Stomach smooth muscle (tissue), 2 donors: ENCODE data around the gene ZSCAN10.
A peak's percentile ranks its signal among the peaks of the same experiment; 100 is the strongest.
"Not testable (repeated sequence)": the region's sequence is repeated elsewhere in the genome, so short reads cannot be mapped to it uniquely, and the experiment has no call there.

Source experiments
- H3K27ac ChIP-seq: one replicate; pipeline ENCODE4 v1.7.0; 2013; ENCODE audit warnings: mild to moderate bottlenecking, low read length, inconsistent platforms
- H3K27me3 ChIP-seq, 2 donors: one replicate each; pipeline ENCODE4 v1.7.0; 2013; ENCODE audit warnings: low read length in 2 of 2; ENCODE audit not compliant: insufficient read depth in 2 of 2, control insufficient read depth in 1 of 2
- H3K36me3 ChIP-seq, 2 donors: one replicate each; pipeline ENCODE4 v1.7.0; 2013; ENCODE audit warnings: low read length in 2 of 2; ENCODE audit not compliant: control insufficient read depth in 2 of 2, insufficient read depth in 2 of 2
- H3K4me1 ChIP-seq: one replicate; pipeline ENCODE4 v1.7.0; 2013; ENCODE audit warnings: low read length; ENCODE audit not compliant: control insufficient read depth, insufficient read depth
- H3K4me3 ChIP-seq, 2 donors: one replicate each; pipeline ENCODE4 v1.7.0; 2013; ENCODE audit warnings: low read length in 2 of 2
- H3K9ac ChIP-seq, 2 donors: one replicate each; pipeline ENCODE4 v1.7.0; 2013; ENCODE audit warnings: low read length in 2 of 2, mild to moderate bottlenecking in 1 of 2
- H3K9me3 ChIP-seq, 2 donors: one replicate each; pipeline ENCODE4 v1.7.0; 2013; ENCODE audit warnings: low read length in 2 of 2; ENCODE audit not compliant: control insufficient read depth in 2 of 2
- donor health status: healthy.
- donor health status: Pancreatic carcinoma.

ZSCAN10 gene

DNA sequence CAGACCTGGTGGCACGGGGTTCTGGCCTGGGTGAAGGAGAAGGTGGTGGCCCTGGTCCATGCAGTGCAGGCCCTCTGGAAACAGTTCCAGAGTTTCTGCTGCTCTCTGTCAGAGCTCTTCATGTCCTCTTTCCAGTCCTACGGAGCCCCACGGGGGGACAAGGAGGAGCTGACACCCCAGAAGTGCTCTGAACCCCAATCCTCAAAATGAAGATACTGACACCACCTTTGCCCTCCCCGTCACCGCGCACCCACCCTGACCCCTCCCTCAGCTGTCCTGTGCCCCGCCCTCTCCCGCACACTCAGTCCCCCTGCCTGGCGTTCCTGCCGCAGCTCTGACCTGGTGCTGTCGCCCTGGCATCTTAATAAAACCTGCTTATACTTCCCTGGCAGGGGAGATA, 29.9 kb downstream of the ZSCAN10 start:
- not testable (repeated sequence) for H3K27ac ChIP-seq, H3K9ac ChIP-seq, H3K4me3 ChIP-seq, H3K27me3 ChIP-seq, H3K9me3 ChIP-seq, H3K36me3 ChIP-seq
- peaks cover 13% of the 10 kb centered on the region for H3K4me1 ChIP-seq

DNA sequence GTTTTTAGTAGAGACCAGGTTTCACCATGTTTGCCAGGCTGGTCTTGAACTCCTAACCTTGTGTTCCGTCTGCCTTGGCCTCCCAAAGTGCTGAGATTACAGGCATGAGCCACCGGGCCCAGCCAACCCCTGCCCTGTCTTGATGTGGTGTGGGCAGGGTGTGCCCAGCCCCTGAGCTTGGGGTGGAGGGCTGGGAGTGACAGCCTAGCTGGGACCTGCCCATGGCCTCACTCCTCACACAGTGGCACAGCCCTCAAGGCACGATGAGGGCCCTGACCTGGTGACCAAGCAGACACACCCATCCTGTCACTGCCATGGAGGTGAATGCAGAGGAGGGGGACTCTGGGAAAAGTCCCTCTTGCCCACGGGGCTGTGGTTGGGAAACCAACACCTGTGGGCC, 30.6 kb downstream of the ZSCAN10 start:
- Histone ChIP-seq H3K27ac (no peak overlapping the region), H3K4me1 (peaks cover 13% of the 10 kb centered on the region), H3K9me3 (no peaks in the 10 kb centered on the region), H3K36me3 (no peaks in the 10 kb centered on the region), H3K9ac (no peak overlapping the region), H3K4me3 (no peak overlapping the region), H3K27me3 (peaks cover 0 to 4% of the 10 kb centered on the region in 2 donors)

GRCh38 chr16:3066440-3066748, 32.7 kb downstream of the ZSCAN10 start:
- H3K9me3 ChIP-seq, result no peaks in the 10 kb centered on the region
- peaks cover 0 to 3% of the 10 kb centered on the region in 2 donors for H3K27me3 ChIP-seq
- peak overlapping the region; percentile 22 to 71 for H3K4me3 ChIP-seq
- peak overlapping the region in 1 of 2 donors; percentile 22 for H3K9ac ChIP-seq
- no peak overlapping the region for H3K27ac ChIP-seq
- H3K4me1 ChIP-seq, result peaks cover 13% of the 10 kb centered on the region
- no peaks in the 10 kb centered on the region for H3K36me3 ChIP-seq

- Histone ChIP-seq H3K9me3 (no peaks in the 10 kb centered on the region), H3K9ac (peak overlapping the region; percentile 22 to 62), H3K4me1 (peaks cover 13% of the 10 kb centered on the region), H3K36me3 (no peaks in the 10 kb centered on the region), H3K27me3 (peaks cover 0 to 3% of the 10 kb centered on the region in 2 donors), H3K27ac (peak overlapping the region; percentile 46), H3K4me3 (peak overlapping the region; percentile 22 to 71)
Measured at GRCh38 chr16:3065742-3066439, 33.2 kb downstream of the ZSCAN10 start.

GRCh38 chr16:3065069-3065741, 33.9 kb downstream of the ZSCAN10 start, which contains the start of gene IL32:
Gene IL32 (plus strand): TSS chr16:3065640. CDS start chr16:3065812, 172 bp downstream.
- peak within 1 kb of the TSS; percentile 22 to 71 for H3K4me3 ChIP-seq
- peak within 1 kb of the TSS; percentile 22 to 62 for H3K9ac ChIP-seq
- H3K27ac ChIP-seq, result peak within 1 kb of the TSS; percentile 46

DNA sequence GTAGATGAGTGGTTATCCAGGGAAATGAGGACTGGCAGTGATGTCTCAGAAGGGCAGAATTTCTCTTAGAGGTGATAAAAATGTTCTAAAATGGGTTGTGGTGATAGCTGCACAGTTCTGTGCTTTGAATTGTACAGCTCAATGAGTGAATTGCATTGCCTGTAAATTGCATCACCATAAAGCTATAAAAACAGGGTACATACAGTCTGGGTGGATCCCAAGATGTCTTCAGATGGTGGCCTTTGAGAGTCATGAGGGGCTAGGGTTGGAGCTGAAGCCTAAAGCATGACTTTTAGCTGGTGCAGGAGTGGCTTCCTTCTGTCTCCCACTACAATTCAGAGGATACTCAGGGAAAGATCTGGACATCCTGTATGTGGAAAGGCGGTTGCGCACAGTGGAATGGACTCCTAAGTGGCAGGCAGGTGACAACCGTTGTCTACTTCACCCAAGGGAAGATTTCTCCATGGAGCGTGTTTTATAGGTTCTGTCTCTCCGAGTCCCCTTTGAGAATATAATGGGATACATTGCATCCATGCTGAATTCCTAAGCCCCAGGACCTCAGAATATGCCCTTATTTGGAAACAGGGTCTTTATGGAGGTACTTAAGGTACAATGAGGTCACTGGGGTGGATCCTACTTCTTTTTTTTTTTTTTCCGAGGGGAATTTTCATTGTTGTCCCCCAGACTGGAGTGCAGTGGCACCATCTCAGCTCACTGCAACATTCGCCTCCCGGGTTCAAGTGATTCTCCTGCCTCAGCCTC, 35.3 kb downstream of the ZSCAN10 start:
- no peak overlapping the region for H3K9ac ChIP-seq
- peaks cover 24% of the 10 kb centered on the region for H3K4me1 ChIP-seq
- H3K4me3 ChIP-seq, result no peak overlapping the region
- H3K27me3 ChIP-seq, result peaks cover 2 to 3% of the 10 kb centered on the region in 2 donors
- no peak overlapping the region for H3K27ac ChIP-seq
- no peaks in the 10 kb centered on the region for H3K36me3 ChIP-seq
- no peaks in the 10 kb centered on the region for H3K9me3 ChIP-seq

More at GRCh38 chr16:3065069-3065741, 33.9 kb downstream of the ZSCAN10 start, which contains the start of gene IL32:
- no peaks in the 10 kb centered on the region for H3K36me3 ChIP-seq
- H3K27me3 ChIP-seq, result peaks cover 0 to 3% of the 10 kb centered on the region in 2 donors
- H3K9me3 ChIP-seq, result no peaks in the 10 kb centered on the region
- peaks cover 15% of the 10 kb centered on the region for H3K4me1 ChIP-seq

GRCh38 chr16:3062553-3062952, 36.5 kb downstream of the ZSCAN10 start:
- no peak overlapping the region for H3K4me3 ChIP-seq
- H3K27ac ChIP-seq, result no peak overlapping the region
- no peak overlapping the region for H3K9ac ChIP-seq
- peaks cover 32% of the 10 kb centered on the region for H3K4me1 ChIP-seq
- H3K9me3 ChIP-seq, result no peaks in the 10 kb centered on the region
- H3K27me3 ChIP-seq, result peaks cover 3 to 7% of the 10 kb centered on the region in 2 donors
- no peaks in the 10 kb centered on the region for H3K36me3 ChIP-seq

- H3K4me3 ChIP-seq, result no peak overlapping the region
- H3K27me3 ChIP-seq, result peaks cover 3 to 7% of the 10 kb centered on the region in 2 donors
- no peaks in the 10 kb centered on the region for H3K9me3 ChIP-seq
- H3K4me1 ChIP-seq, result peaks cover 27% of the 10 kb centered on the region
- H3K36me3 ChIP-seq, result no peaks in the 10 kb centered on the region
- H3K27ac ChIP-seq, result no peak overlapping the region
- H3K9ac ChIP-seq, result peak overlapping the region in 1 of 2 donors; percentile 9
Measured at GRCh38 chr16:3060339-3061127, 38.6 kb downstream of the ZSCAN10 start.

DNA sequence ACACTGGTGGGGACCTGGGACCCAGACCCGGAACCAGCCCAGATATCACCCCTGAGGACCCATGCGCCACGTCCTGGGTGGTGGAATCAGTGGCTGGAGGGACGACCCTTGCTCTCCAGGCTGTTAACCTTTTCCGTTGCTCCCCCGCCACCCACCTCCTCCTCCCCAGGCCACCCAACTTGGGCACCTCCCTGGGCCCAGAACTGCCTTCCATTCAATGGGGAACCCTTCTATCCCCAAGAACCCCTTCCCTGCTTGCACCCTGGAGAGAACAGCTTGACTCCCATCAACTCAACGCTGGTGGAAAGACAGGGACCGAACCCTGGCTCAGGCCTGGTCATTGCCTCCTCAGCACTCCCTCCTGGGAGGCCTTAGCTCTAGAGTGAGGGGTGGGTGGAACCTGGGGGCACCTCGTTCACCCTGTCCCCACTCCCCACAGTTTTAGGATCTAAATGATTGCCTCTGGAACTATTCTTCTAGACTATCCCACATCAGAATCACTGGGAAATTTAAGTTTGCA, 39.3 kb downstream of the ZSCAN10 start:
- H3K4me3 ChIP-seq, result peak overlapping the region; percentile 75 to 78
- peaks cover 0 to 7% of the 10 kb centered on the region in 2 donors for H3K27me3 ChIP-seq
- H3K4me1 ChIP-seq, result peaks cover 19% of the 10 kb centered on the region
- no peaks in the 10 kb centered on the region for H3K9me3 ChIP-seq
- H3K9ac ChIP-seq, result peak overlapping the region; percentile 60 to 72
- H3K36me3 ChIP-seq, result no peaks in the 10 kb centered on the region
- H3K27ac ChIP-seq, result peak overlapping the region; percentile 41
